C4-2B (cell line): Measurements from ENCODE around the gene PLCB2.
A peak's percentile ranks its signal among the peaks of the same experiment; 100 is the strongest.

Experiments used
- H3K27ac ChIP-seq: fragments of 450-650 bp; 2 replicates; pipeline ENCODE4 v1.5.1; 2017
- CTCF ChIP-seq: fragments of 450-650 bp; conservative IDR thresholded peaks from 2 replicates; pipeline ENCODE4 v1.5.1; 2017; ENCODE audit warnings: mild to moderate bottlenecking
- ZFX ChIP-seq: fragments of 450-650 bp; IDR thresholded peaks from 2 replicates; pipeline ENCODE4 v1.6.1; 2017

Gene PLCB2

GRCh38 chr15:40352281-40352901 lies 44.7 kb upstream of the PLCB2 start:
- peak overlapping the region; percentile 64 for H3K27ac ChIP-seq
- TF ChIP-seq CTCF (no peak), ZFX (no peak)

- no peak for TF ChIP-seq ZFX
- no peak for TF ChIP-seq CTCF
- H3K27ac ChIP-seq: no peak overlapping the region
These were observed 41.4 kb upstream of the PLCB2 start for GRCh38 chr15:40349163-40349562.

- TF ChIP-seq ZFX: no peak
- no peak for TF ChIP-seq CTCF
- H3K27ac ChIP-seq: no peak overlapping the region
These were observed 40.7 kb upstream of the PLCB2 start for GRCh38 chr15:40348474-40348870.

GRCh38 chr15:40347559-40348473 lies 40.1 kb upstream of the PLCB2 start:
- TF ChIP-seq ZFX (no peak), CTCF (no peak)
- H3K27ac ChIP-seq: no peak overlapping the region

GRCh38 chr15:40346579-40347558 lies 39.1 kb upstream of the PLCB2 start:
- no peak for TF ChIP-seq ZFX
- no peak for TF ChIP-seq CTCF
- no peak overlapping the region for H3K27ac ChIP-seq

- no peak overlapping the region for H3K27ac ChIP-seq
- TF ChIP-seq ZFX (no peak), CTCF (no peak)
These were observed 38.3 kb upstream of the PLCB2 start for GRCh38 chr15:40345867-40346578.
